Neural progenitor cell (in vitro differentiated cells): ENCODE measurements around the gene DDRGK1.

Experiments
- CTCF ChIP-seq: fragments of 200-600 bp; sonication (generic); IDR thresholded peaks from 2 replicates; pipeline ENCODE4 v1.5.1; 2017; ENCODE audit warnings: antibody characterized with exemption, mild to moderate bottlenecking
- EZH2phosphoT487 ChIP-seq: fragments of 200-600 bp; sonication (generic); IDR thresholded peaks from 2 replicates; pipeline ENCODE4 v1.6.1; 2017; ENCODE audit warnings: antibody characterized with exemption

GRCh38 chr20:3193806-3194616 is 10.5 kb downstream of the DDRGK1 start:
- no peak for TF ChIP-seq CTCF
- TF ChIP-seq EZH2phosphoT487: no peak
